GM18861 (cell line): ENCODE results near the gene DIMT1.
A peak's percentile ranks its signal among the peaks of the same experiment; 100 is the strongest.

Experiments
- ATAC-seq: cut with Tn5 transposase; IDR thresholded peaks from one replicate; pipeline ENCODE4 v1.9.1; 2021; ENCODE audit not compliant: unreplicated experiment

Gene DIMT1

DNA sequence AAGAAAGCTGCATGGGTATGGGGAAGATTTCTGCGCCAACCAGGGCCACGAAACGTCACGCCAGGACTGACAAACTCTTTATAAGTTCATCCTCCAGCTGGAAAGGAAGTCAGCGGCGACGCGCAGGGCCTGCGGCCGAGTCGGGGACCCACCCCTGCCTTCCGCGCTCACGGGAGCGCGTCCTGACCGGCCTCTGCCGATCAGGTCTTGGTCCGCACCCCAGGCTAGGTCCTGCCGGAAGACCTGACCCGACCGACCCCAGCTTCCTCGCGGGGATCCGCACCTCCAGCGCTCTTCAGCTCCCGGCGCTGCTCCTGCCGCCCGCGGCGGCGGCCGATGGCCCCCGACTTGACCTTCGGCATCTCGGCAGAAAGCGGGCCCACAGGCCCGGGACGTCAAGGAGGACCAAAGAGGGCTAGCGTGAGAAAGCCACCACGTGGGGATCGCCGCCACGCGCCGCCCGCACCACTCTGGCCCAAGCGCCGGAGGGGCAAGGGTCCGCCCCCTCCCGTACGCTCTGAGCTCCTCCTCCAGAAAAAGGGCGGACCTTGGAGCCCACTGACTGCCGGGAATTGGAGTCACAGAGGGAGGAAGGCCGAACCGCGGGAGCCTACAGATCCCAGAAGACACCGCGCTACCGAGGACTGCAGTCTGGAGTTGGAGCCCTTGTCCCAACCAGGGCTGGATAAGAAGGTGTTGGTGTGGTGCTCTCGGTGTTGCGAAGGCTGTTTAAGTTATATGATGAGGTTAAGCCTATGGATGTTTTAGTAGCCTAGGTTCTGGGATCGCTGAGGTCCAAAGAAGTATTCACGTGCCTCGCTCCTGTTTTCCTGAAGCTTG lies at the start of gene DIMT1:
TSS of gene DIMT1 (minus strand) at position 495 of the 840 bp plus-strand sequence. CDS start at position 362, 133 bp downstream.
- ATAC-seq = peak; percentile 93

DNA sequence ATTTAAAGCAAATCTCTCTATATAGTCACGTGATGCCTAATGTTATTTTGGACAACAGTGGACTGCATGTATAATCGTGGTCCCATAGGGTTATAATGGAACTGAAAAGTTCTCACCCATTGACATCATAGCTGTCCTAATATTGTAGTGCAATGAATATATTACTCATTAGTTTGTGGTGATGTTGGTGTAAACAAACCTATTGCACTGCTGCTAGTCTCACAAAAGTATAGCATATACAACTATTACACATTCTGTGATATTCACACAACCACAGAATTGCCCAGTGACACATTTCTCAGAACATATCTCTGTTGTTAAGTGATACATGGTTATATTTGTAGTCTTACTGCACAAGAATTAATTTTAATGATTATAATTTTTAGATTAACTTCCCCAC lies 46.6 kb upstream of the DIMT1 start:
- ATAC-seq = no peak

DNA sequence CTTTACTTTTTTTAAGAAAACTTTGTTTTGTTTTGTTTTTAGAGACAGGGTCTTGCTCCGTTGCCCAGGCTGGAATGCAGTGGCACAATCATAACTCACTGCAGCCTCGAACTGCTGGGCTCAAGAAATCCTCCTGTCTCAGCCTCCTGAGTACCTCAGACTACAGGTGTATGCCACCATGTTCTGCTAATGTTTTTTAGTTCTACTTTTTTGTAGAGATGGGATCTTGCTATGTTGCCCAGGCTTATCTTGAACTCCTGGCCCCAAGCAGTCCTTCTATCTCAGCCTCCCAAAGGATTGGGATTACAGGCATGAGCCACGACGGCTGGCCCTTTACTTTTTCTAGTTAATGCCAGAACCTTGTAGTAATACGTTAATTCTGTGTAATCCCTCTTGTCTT lies 44.8 kb upstream of the DIMT1 start:
- no peak for ATAC-seq

DNA sequence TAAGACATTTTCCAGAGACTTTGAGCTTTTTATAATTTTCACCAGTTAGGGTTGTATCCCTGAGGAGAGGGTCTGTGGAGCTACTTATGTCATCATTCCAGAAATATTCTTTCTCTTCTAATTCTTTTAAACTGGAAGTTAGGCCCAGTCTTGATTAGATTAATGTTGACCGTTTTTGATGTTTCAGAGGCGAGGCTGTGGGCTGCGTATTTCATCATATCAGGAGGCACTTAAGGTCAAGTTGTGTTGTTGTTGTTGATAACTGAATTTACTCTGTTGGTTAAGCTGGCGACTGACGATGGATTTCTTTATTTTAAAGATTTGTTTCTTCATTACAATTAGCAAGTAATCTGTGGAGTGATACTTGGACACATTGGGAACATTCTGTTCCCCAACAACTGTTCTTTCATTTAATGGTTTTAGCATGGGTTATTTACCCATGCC lies 28.9 kb upstream of the DIMT1 start:
- ATAC-seq = no peak

DNA sequence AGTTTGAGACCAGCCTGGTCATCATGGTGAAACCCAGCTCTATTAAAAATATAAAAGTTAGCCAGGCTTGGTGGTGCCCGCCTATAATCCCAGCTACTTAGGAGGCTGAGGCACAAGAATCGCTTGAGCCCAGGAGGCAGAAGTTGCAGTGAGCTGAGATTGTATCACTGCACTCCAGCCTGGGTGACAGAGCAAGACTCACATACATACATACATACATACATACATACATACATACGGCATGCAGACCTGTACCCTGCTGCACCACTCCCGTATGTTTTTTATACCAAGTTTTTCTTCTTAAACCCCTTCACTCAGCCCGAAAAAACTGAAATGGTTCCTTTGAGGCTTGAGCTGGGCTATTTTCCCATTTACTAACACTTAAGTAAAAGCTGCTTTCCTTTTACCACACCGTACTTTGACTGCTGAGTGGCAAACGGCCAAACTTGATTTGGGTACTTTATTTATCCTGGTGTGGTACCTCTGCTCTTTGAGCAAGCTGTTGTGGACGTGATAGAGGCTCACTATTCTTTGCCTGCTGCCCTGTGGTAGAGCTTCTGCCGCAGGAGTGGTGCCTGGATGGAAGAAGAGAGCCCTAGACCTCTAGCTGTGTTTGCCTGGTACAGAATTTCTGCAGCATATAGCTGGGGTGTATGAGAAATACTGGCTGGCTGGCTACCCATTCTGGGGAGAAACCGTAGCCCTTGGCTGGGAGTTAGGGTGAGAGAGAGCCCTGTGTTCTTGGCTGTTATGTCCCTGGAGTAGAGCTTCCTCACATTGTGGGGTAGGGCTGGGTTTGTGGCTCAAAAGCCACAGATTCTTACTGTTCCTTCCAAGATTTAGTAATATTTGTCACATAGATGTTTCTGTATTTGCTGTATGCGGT lies 28.3 kb upstream of the DIMT1 start:
- no peak for ATAC-seq

DNA sequence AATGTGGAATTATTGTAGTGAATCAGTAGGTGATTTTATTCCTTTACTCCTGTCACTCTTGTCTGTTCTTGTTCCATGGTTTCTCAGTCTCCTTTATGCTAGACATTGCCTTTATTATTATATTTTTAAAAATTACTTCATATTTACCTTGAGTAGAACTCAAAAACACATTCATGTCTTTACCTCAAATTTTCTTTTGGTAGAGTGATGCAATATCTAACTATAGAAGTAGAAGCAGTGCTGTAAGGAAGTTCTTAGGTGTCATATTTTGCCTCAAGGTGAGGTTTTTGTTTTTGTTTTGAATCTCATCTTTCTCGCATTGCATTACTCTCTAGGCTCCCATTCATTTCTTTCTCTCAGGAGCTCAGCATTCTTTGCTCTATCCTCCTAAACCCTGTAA lies 21.1 kb upstream of the DIMT1 start:
- ATAC-seq = no peak

DNA sequence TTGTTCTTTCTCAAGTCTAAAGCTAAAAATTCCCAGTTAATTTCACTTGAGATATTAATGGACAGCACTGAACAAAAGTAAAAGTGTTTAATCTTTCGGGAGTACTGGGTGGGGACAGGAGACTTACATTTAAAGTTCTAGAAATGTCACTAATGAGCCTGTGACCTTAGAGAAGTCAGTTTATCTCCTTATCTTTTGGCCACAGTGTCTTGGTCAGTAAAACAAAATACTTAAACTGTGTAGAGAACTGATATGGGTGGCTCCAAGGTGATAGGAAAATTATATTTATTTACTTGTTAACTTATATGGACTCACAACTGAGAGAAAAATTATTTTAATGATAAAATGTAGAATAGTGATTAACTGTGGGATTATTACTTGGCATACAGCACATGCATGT lies 17.7 kb upstream of the DIMT1 start:
- ATAC-seq = no peak

DNA sequence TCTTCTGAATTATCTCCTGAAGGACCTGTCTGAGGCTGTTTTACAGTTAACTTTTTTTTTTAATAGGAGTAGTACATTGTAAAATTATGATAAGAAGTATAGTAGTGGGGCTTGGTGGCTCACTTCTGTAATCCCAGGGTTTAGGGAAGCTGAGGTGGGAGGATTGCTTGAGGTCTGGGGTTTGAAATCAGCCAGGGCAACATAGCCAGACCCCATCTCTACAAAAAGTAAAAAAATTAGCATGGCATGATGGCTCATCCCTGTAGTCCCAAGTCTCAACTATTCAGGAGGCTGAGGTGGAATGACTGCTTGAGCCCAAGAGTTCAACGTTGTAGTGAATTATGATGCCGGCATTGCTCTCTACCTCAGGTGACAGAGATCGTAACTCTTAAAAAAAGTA lies 15.9 kb upstream of the DIMT1 start:
- no peak for ATAC-seq

DNA sequence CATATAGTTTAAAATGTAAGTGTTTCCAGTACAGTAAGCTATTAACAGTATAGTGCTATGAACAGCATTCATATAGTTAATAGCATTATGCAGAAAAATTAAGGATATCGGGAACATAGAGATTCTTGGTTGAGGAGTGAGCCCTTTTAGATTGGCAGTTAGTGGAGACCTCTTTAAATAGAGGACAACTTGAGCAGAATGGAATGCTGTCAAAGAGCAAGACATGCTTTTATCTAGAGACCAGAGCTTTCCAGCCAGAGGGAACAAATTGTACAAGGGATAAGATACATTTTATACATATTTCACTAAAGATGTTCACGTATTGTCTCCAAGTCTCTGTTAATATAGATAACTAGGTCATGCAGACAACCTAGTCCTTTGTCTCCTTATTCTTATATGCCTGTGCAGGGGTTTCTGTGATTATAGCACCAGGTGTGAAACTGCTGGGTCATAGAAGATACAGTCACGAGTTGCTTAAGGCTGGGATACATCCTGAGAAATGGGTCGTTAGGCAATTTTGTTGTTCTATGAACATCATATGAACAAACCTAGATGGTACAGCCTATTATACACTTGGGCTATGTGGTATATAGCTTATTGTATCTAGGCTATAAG lies 14.9 kb upstream of the DIMT1 start:
- ATAC-seq = no peak

DNA sequence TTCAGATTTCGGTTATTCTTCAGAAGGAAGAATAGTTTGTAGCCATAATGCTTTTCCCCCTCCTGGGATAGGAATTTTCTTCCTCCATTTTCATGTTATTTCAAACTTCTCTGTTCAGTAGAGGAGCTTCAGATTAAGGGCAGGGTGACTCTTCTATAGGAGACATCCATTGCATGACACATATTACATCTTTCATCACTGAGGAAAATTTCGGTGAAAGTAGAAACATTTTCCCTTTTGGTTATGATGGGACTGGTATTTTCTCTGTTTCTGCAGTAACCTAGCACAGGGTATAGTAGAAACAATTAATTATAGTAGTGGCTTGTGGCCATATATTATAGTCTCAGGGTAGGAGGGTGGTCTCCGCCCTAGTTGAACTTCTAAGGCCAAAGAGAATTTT lies 10.0 kb upstream of the DIMT1 start:
- no peak for ATAC-seq

DNA sequence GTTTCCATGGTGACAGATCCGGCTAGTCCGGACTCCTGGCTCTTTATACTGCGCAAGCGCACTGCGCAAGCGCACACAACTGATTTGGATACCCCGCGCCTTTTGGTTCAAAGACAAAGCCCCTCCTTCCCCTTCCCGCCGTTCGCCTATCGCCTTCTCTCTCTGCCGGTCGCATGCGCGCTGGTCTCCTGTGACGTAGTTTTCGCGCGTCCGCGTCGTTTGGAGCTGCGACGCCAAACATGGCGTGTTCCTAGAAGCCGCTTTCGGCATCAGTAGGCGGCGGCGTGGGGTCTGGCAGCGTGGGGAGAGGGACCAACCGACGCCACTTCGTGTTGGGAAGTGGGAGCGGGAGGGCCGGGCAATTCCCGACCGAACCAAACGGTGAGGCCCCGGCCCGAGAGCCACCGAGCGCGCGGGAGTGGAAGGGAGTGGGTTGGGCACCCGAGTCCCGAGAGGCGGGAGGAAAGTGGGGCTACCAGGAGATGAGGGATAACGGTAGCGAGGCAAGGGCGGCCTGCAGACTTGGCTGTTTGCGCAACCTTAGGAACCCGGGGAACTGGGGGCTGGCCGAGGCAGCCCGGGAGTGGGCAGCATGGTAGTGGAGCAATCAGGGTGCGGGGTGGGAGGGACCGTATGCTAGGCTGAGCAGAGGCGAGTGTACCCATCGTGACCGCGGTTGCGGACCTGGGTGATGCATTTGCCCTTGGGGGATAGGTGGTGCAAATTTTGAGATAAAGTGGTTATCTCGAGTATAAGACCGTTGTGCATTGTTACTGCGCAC lies 9.0 kb upstream of the DIMT1 start, which contains the start of gene IPO11:
TSS of gene IPO11 (plus strand) at position 215 of the 781 bp plus-strand sequence. CDS start 24,517 bp downstream, outside the sequence.
- peak; percentile 98 for ATAC-seq

DNA sequence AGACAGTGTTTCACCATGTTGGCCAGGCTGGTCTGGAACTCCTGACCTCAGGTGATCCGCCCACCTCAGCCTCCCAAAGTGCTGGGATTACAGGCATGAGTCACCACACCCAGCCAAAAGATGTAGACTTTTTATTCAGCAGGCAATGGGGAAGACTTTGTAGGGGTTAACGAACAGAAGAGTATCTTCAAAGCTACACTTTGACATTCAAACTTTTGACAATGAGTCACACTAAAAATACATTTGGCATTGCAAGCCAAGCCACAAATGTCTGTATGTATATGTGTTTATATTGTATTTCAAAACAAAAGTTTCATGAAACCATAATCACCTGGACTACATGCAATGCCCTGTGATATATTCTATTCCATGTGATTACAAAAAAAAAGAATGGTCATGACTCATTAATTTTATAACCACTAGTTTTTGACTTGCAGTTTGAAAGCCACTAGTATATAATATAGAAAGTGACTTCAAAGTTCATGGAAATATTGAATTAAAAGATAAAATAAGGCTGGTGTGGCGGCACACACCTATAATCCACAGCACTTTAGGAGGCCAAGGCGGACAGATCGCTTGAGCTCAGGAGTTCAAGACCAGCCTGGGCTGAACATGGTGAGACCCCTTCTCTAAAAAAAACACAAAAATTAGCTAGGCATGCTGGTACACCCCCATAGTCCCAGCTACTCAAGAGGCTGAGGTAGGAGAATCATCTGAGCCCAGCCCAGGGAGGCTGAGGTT lies 8.3 kb downstream of the DIMT1 start:
- no peak for ATAC-seq

DNA sequence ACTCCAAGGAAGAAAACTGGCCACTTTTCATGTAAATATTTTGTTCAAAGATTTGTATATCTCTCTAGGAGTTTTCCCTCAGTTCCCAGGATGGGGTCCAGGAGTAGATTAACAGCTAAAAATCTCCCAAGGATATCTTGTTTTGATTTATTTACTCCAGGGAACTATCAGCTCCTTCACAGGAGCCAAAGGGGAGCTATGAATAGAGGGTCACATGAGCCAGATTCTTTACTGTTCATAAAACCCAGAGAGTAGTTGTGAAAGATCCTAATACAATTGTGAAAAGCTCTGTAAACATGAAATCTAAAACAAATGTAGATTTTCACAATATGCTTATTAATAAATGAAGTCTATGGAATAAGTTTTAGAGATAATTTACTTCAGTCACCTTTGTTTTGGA lies 16.9 kb downstream of the DIMT1 start:
- ATAC-seq = no peak

DNA sequence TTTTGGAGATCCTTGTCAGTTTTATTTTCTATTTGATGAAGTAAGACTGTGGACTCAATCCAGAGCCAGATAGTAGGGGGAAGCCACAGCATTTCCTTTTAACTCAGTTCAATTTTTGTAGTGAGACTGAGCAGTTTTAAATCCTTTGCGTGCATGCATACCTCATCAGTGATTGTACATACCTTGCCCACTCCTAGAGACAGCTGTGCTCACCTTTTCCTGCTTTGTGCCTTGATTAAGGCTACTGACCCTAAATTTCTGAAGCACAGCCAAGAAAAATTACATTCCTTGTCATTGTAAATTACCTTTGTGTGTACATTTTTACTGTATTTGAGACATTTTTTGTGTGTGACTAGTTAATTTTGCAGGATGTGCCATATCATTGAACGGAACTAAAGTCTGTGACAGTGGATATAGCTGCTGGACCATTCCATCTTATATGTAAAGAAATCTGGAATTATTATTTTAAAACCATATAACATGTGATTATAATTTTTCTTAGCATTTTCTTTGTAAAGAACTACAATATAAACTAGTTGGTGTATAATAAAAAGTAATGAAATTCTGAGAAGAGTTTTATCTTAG lies 17.8 kb downstream of the DIMT1 start:
- ATAC-seq = no peak

DNA sequence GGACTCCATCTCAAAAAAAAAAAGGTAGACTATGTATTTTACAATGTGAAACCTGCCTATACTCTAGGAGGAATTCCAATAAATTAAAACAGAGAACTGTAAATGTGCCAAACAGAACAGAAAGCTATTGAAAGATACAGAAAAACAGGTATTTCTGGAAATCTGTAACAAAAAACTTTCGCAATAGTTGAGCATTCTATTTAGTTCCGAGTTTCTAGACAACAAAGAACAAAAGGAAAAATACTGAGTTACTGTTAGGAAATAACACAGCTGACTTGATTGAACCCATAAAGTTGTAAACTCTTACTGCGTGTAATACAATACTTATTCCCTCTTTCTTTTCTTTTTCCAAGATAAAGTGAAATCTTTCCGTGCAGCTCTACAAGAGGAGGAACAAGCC lies 18.6 kb downstream of the DIMT1 start:
- no peak for ATAC-seq

DNA sequence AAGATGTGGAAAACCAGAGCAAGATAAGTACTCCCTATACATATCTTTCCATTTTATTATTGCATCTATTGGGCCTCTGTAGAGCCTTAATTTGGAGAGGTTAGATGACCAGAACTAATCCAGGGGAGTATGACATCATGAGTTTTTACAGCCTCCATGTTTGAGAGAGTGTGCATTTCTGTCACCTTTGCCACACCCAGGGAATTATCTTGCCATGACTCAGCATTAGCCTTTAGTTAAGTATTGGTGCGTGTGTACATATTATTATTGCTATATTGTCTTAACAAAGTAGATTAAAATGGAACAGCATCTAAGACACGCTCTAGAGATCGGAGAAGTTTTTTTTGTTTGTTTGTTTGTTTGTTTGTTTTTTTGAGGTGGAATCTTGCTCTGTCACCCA lies 27.6 kb downstream of the DIMT1 start:
- ATAC-seq = no peak

DNA sequence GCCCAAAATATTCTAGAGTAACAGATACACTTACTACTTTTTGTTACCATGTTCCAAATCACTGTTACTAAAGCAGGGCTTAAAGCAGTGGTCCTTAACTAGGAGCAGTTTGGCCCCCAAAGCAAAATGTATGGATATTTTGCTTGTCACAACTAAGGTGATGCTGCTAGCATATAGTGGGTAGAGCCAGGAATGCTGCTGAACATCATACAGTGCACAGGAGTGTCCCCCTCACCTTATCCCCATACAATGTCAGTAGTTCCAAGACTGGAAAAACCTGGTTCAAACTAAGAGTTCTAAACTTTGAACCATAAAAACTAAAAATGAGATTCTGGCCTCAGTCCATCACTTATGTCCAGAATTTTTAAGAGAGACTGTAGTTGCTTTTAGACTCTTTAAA lies 28.1 kb downstream of the DIMT1 start:
- no peak for ATAC-seq

DNA sequence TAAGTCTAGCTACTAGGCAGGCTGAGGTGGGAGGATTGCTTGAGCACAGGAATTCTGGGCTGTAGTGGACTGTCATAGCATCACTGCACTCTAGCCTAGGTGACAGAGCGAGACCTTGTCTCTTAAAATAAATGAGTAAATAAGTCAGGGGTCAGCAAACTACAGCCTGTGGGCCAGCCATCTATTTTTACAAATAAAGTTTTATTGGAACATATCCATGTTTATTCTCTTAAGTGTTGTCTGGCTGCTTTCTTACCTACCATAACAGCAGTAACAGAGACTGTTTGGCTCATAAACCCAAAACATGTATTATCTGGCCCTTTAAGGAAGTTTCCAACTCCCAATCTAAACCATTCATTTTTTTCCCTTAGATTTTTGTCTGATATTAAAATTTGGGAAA lies 29.6 kb downstream of the DIMT1 start:
- no peak for ATAC-seq

DNA sequence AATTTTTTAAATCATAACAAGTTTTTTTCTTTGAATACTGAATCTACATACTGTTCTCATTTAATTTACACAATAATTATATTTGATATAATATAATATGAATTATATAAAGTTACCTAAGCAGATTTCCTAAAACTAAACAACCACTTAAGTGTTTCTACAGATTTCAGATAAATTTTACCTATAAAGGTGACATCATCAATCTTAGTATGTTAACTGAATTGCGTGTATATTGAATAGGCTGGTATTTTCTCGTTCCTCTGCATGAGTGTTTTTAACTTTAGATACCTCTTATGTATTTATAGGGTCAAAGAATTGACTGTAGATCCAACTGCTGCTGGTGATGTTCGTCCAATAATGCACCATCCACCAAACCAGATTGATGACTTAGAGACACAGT lies 30.3 kb downstream of the DIMT1 start:
- no peak for ATAC-seq

DNA sequence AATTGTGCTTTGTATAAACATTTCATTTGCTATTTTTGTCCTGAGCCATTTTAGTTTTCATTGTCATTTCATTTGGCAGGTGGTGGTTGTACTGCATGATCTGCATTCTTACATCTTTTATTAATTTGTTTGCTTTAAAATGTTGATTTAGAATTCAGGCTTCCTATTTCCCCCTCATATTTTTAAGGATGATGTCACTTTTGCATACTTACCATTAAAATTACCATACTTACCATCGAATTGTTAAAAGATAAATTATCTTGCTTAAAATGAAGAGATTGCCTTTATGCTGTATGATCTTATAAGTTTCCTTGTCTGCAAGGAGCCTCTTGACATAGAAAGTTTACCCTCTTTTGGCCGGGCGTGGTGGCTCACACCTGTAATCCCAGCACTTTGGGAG lies 31.1 kb downstream of the DIMT1 start:
- ATAC-seq = no peak
